IMR-90 (cell line): ENCODE results near the gene TMEM214. TPM values are rescaled to one million over a fixed set of nuclear protein-coding genes. Genes with fewer than 3 reads are reported as not detected.

Experiments used
- ATAC-seq: fragments of 200-7000 bp; cut with Tn5 transposase; 2 replicates; pipeline ENCODE4 v1.9.1; 2020; ENCODE audit warnings: low read depth, mild to moderate bottlenecking, moderate library complexity
- BruUV-seq: library from RNA; stranded (reverse); fragments of 400-500 nt; replicated peaks from 2 replicates; lab custom pipeline; 2021; lab: Mats Ljungman, UMichigan
- CTCF ChIA-PET: fragments of 300-600 bp; formaldehyde crosslinking; extraction: SDS; loops from one replicate; lab custom pipeline; 2021; ENCODE audit warnings: antibody characterized with exemption; lab: Yijun Ruan, JAX
- POLR2A ChIA-PET: fragments of 300-600 bp; sonication (Branson Sonifier 250); formaldehyde crosslinking; loops from one replicate; lab custom pipeline; 2022; ENCODE audit warnings: antibody characterized with exemption; ENCODE audit not compliant: unreplicated experiment; lab: Charles Lee
- DNase-seq: peaks from one replicate; pipeline ENCODE4 v3.0.0; 2013
- H2AFZ ChIP-seq: replicated peaks from 2 replicates; pipeline ENCODE3; 2013; ENCODE audit warnings: low read length, mild to moderate bottlenecking; ENCODE audit not compliant: poor library complexity
- H2AK5ac ChIP-seq: 2 replicates; pipeline ENCODE4 v1.6.1; 2013; ENCODE audit warnings: low read depth, low read length, inconsistent platforms
- H2AK9ac ChIP-seq: replicated peaks from 2 replicates; pipeline ENCODE3; 2013; ENCODE audit warnings: mild to moderate bottlenecking, low read depth, low read length, moderate library complexity; ENCODE audit not compliant: poor library complexity
- H2BK120ac ChIP-seq: 2 replicates; pipeline ENCODE4 v1.6.1; 2013; ENCODE audit warnings: low read depth, low read length, inconsistent platforms
- H2BK15ac ChIP-seq: 3 replicates; pipeline ENCODE4 v1.6.1; 2013; ENCODE audit warnings: low read depth, low read length, inconsistent platforms
- H2BK20ac ChIP-seq: 2 replicates; pipeline ENCODE4 v1.6.1; 2013; ENCODE audit warnings: low read depth, mild to moderate bottlenecking, inconsistent platforms, low read length, moderate library complexity
- H2BK5ac ChIP-seq: 2 replicates; pipeline ENCODE4 v1.6.1; 2013; ENCODE audit warnings: mild to moderate bottlenecking, low read depth, low read length, inconsistent platforms; ENCODE audit not compliant: poor library complexity, severe bottlenecking
- H3K14ac ChIP-seq: replicated peaks from 2 replicates; pipeline ENCODE4 v1.6.1; 2013; ENCODE audit warnings: low read depth, low read length, inconsistent platforms
- H3K18ac ChIP-seq: 2 replicates; pipeline ENCODE4 v1.6.1; 2013; ENCODE audit warnings: low read depth, low read length, control low read depth
- H3K23ac ChIP-seq: 2 replicates; pipeline ENCODE4 v1.6.1; 2013; ENCODE audit warnings: low read depth, low read length, inconsistent platforms
- H3K27ac ChIP-seq: 2 replicates; pipeline ENCODE4 v1.5.1; 2013; ENCODE audit warnings: mild to moderate bottlenecking, control low read depth, low read length; ENCODE audit not compliant: insufficient read depth
- H3K27me3 ChIP-seq: 2 replicates; pipeline ENCODE4 v1.6.1; 2013; ENCODE audit warnings: low read length; ENCODE audit not compliant: control insufficient read depth, insufficient read depth
- H3K36me3 ChIP-seq: 2 replicates; pipeline ENCODE4 v1.6.1; 2013; ENCODE audit warnings: low read length, mixed read lengths; ENCODE audit not compliant: control insufficient read depth, insufficient read depth
- H3K4ac ChIP-seq: 2 replicates; pipeline ENCODE4 v1.6.1; 2013; ENCODE audit warnings: low read depth, low read length, inconsistent platforms
- H3K4me1 ChIP-seq: 2 replicates; pipeline ENCODE4 v1.6.1; 2013; ENCODE audit warnings: low read length, mixed read lengths; ENCODE audit not compliant: control insufficient read depth, insufficient read depth
- H3K4me2 ChIP-seq: 2 replicates; pipeline ENCODE4 v1.6.1; 2013; ENCODE audit warnings: low read depth, mild to moderate bottlenecking, control low read depth, low read length, moderate library complexity
- H3K4me3 ChIP-seq: 2 replicates; pipeline ENCODE4 v1.5.1; 2013; ENCODE audit warnings: low read depth, mild to moderate bottlenecking, control low read depth, low read length, moderate library complexity; ENCODE audit not compliant: insufficient read depth
- H3K56ac ChIP-seq: 2 replicates; pipeline ENCODE4 v1.6.1; 2013; ENCODE audit warnings: low read length, inconsistent platforms; ENCODE audit not compliant: insufficient read depth; ENCODE audit errors: extremely low read depth
- H3K79me1 ChIP-seq, 2 experiments: 2 replicates each; pipeline ENCODE4 v1.6.1; 2013; ENCODE audit warnings: low read length in 2 of 2, inconsistent platforms in 1 of 2, low read depth in 1 of 2
- H3K9ac ChIP-seq: 2 replicates; pipeline ENCODE4 v1.6.1; 2013; ENCODE audit warnings: low read depth, low read length, control low read depth
- H3K9me1 ChIP-seq: 2 replicates; pipeline ENCODE4 v1.6.1; 2013; ENCODE audit warnings: low read length, inconsistent platforms; ENCODE audit not compliant: insufficient read depth
- H3K9me3 ChIP-seq: 2 replicates; pipeline ENCODE4 v1.6.1; 2013; ENCODE audit warnings: low read length; ENCODE audit not compliant: control insufficient read depth, insufficient read depth
- H4K20me1 ChIP-seq: 2 replicates; pipeline ENCODE4 v1.6.1; 2013; ENCODE audit warnings: low read length, inconsistent platforms; ENCODE audit not compliant: insufficient read depth
- H4K5ac ChIP-seq: 2 replicates; pipeline ENCODE4 v1.6.1; 2013; ENCODE audit warnings: mild to moderate bottlenecking, low read depth, low read length, control low read depth
- H4K8ac ChIP-seq, 2 experiments: 2 replicates each; pipeline ENCODE4 v1.6.1; 2013; ENCODE audit warnings: low read depth in 2 of 2, low read length in 2 of 2, control low read depth in 1 of 2, inconsistent platforms in 1 of 2
- H4K91ac ChIP-seq: 2 replicates; pipeline ENCODE4 v1.6.1; 2013; ENCODE audit warnings: low read depth, low read length, inconsistent platforms; ENCODE audit not compliant: insufficient read depth
- BHLHE40 ChIP-seq: fragments of 150-350 bp; IDR thresholded peaks from 2 replicates; pipeline ENCODE4 v1.6.1; 2016; ENCODE audit warnings: mild to moderate bottlenecking, low read depth, low read length
- CEBPB ChIP-seq: IDR thresholded peaks from 2 replicates; pipeline ENCODE4 v1.6.1; 2012; ENCODE audit warnings: low read depth, low read length, improper control_type of control experiment
- CHD1 ChIP-seq: IDR thresholded peaks from 2 replicates; pipeline ENCODE4 v1.6.1; 2012; ENCODE audit warnings: low read depth, low read length, improper control_type of control experiment
- FOS ChIP-seq: fragments of 150-350 bp; IDR thresholded peaks from 2 replicates; pipeline ENCODE4 v1.6.1; 2016; ENCODE audit warnings: low read depth, low read length
- MAFK ChIP-seq: IDR thresholded peaks from 2 replicates; pipeline ENCODE4 v1.6.1; 2012; ENCODE audit warnings: low read depth, low read length, improper control_type of control experiment
- MAZ ChIP-seq: IDR thresholded peaks from 2 replicates; pipeline ENCODE4 v1.6.1; 2012; ENCODE audit warnings: low read depth, mild to moderate bottlenecking, low read length, improper control_type of control experiment, moderate library complexity, borderline replicate concordance
- MXI1 ChIP-seq: IDR thresholded peaks from 2 replicates; pipeline ENCODE4 v1.6.1; 2012; ENCODE audit warnings: low read depth, mild to moderate bottlenecking, low read length, moderate library complexity, borderline replicate concordance
- NFE2L2 ChIP-seq: fragments of 150-350 bp; IDR thresholded peaks from 2 replicates; pipeline ENCODE4 v1.6.1; 2016; ENCODE audit warnings: low read depth, mild to moderate bottlenecking, low read length
- POLR2A ChIP-seq: IDR thresholded peaks from 2 replicates; pipeline ENCODE4 v1.6.1; 2012; ENCODE audit warnings: mild to moderate bottlenecking, low read depth, low read length
- RAD21 ChIP-seq: IDR thresholded peaks from 2 replicates; pipeline ENCODE4 v1.6.1; 2012; ENCODE audit warnings: low read length, improper control_type of control experiment
- RCOR1 ChIP-seq: IDR thresholded peaks from 2 replicates; pipeline ENCODE4 v1.6.1; 2012; ENCODE audit warnings: mild to moderate bottlenecking, low read length, improper control_type of control experiment; ENCODE audit not compliant: insufficient replicate concordance
- SMC3 ChIP-seq: fragments of 150-350 bp; IDR thresholded peaks from 2 replicates; pipeline ENCODE4 v1.6.1; 2016; ENCODE audit warnings: low read depth, mild to moderate bottlenecking, antibody characterized with exemption, low read length, moderate library complexity
- WGBS, 2 experiments: methylation state at CpG; one replicate each; pipeline versions ENCODE4 v1.1.5 to v1.1.7; 2013; ENCODE audit warnings: missing lambda C conversion rate in 2 of 2; ENCODE audit not compliant: insufficient read length in 1 of 2; ENCODE audit errors: extremely low coverage in 2 of 2; 5-methylcytosine and 5-hydroxymethylcytosine counted together
- dilution Hi-C: fragments of 300-500 bp; cut with HindIII; formaldehyde crosslinking; loops from one replicate; pipeline ENCODE4 v1.14.3; 2018; ENCODE audit warnings: low sequenced_read_pairs; ENCODE audit not compliant: unreplicated experiment
- in situ Hi-C: fragments of 300-500 bp; cut with MboI; formaldehyde crosslinking; loops from 3 replicates; pipeline ENCODE4 v1.14.3; 2019; ENCODE audit warnings: low sequenced_read_pairs, inconsistent platforms, mixed read lengths
- intact Hi-C: fragments of 100-400 bp; cut with micrococcal nuclease; formaldehyde crosslinking; loops from 2 replicates; pipeline ENCODE4 v1.10.0; 2022
- polyA plus RNA-seq, 3 experiments: library from polyadenylated mRNA; depleted of rRNA; stranded (reverse); fragments of >200 nt; gene quantifications; 2 replicates each; pipeline ENCODE4 v1.2.3, GENCODE V29; 2012; ENCODE audit warnings: low replicate concordance in 1 of 3
- total RNA-seq: library from RNA; depleted of rRNA; stranded (reverse); fragments of >200 nt; gene quantifications from 2 replicates; pipeline ENCODE4 v1.2.3, GENCODE V29; 2012
- TF ChIP-seq, protein P1 (sequence below): conservative IDR thresholded peaks from 2 replicates; pipeline ENCODE4 v1.5.1; 2012; ENCODE audit warnings: mild to moderate bottlenecking, low read depth, low read length, improper control_type of control experiment

Gene TMEM214
- total and polyA plus RNA-seq, 2 of the 4 experiments (the other 2 are of a cell fraction): 32.1 to 121 TPM

DNA sequence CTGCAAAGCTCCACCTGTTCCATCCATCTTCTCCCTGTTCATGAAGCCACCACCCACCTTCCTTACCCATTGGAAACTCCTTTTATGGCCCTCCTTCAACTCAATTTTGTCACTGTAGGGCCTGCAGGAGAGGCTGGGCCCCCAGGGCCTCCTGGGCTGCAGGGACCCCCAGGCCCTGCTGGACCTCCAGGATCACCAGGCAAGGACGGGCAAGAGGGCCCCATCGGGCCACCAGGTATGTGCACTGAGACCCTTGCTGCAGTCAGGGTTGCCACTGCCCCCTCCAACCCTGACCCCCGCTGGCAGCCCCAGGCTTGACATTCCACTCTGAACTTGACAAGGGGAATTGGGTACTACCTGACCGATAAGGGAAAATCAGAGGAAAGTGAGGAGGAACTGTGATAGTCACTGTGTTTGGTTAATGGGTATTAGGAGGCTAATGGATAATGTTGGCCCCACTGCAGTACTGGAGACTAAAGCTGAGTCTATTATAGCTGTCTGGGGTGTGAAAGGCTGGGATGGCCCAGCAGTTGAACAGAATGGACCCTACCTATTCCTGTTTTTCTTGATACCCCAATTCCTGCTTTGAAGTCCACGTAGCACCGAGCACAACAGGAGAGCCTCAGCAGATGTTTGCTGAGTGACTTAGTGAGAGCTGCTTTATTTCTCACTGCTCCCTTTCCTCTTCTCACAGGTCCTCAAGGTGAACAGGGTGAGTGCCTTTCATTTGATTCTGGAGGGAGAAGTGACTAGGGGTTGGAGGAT lies 51.7 kb downstream of the TMEM214 start (continued):
- TF ChIP-seq RAD21 (no peak), POLR2A (no peak)

DNA sequence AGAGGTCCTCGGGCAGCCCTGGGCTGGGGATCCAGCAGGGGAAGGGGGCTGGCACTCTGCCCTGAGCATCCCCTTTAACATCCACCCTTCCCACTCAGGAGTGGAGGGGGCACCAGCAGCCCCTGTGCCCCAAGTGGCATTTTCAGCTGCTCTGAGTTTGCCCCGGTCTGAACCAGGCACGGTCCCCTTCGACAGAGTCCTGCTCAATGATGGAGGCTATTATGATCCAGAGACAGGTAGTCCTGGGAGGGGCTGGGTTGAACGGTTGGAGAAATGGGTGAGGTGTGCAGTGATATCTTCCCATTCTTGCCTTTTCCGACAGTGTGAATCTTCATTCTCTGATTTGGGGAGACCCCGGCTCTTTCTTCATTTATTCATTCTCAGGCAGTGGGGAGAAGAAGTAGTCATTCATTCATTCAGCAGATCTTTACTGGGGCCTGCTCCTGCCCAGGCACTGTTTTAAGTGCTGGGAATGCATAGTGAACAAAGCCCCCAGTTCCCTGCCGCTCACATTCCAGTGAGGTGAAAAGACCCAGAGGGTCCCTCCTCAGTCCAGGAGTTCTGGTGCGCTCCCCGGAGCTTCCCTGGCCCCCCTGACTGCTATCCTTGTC lies 52.4 kb downstream of the TMEM214 start:
- Histone ChIP-seq H3K56ac (no peak overlapping the region), H3K9ac (no peak overlapping the region), H3K4me1 (peaks cover 16% of the 10 kb centered on the region), H4K20me1 (peaks cover 13% of the 10 kb centered on the region), H4K8ac (peak overlapping the region; percentile 45 to 55; a peak in 2 of 4 replicates), H3K23ac (no peak overlapping the region), H3K4me2 (no peak overlapping the region; the same call in 1 of the 2 replicates), H4K5ac (no peak overlapping the region), H3K27ac (no peak overlapping the region), H3K27me3 (no peaks in the 10 kb centered on the region), H2BK120ac (no peak overlapping the region), H2BK5ac (no peak overlapping the region), H3K14ac (no peak overlapping the region), H2AK9ac (peak overlapping the region; percentile 91), H2AFZ (peak overlapping the region; percentile 86), H2AK5ac (peak overlapping the region; percentile 51), H2BK20ac (no peak overlapping the region), H4K91ac (no peak overlapping the region), H3K4me3 (no peak overlapping the region), H3K36me3 (peaks cover 28% of the 10 kb centered on the region; the same call in 1 of the 2 replicates), H3K18ac (no peak overlapping the region), H3K9me1 (peaks cover 3% of the 10 kb centered on the region; the same call in 1 of the 2 replicates), H3K4ac (peak overlapping the region; percentile 42), H3K79me1 (peaks cover 2 to 36% of the 10 kb centered on the region in 2 experiments; a peak in 3 of 4 replicates), H2BK15ac (no peak overlapping the region), H3K9me3 (no peaks in the 10 kb centered on the region)
- dilution Hi-C loops (no loop called here), in situ Hi-C loops (no loop called here), intact Hi-C loops (loop anchor here (5.0 kb wide), 1 partner anchor 238 kb away; the partner anchor contains the start of gene DPYSL5)
- DNase-seq (no peak), ATAC-seq (no peak)
- CTCF ChIA-PET: interaction anchor here (1.3 kb wide), 1 partner anchor 239 kb away, joined by 3 read pairs; no protein-coding TSS in a partner anchor
- POLR2A ChIA-PET: no interaction called here
- WGBS, 2 experiments: 58% methylated on average over 2 of the region's 10 CpGs; no CpG with 5 or more reads in 1 of the 2 experiments
- BruUV-seq: no TSS peak
- TF ChIP-seq MAZ: no peak
- TF ChIP-seq POLR2A: no peak
- no peak for TF ChIP-seq BHLHE40
- no peak for TF ChIP-seq CHD1
- TF ChIP-seq MAFK: no peak
- TF ChIP-seq, protein P1, sequence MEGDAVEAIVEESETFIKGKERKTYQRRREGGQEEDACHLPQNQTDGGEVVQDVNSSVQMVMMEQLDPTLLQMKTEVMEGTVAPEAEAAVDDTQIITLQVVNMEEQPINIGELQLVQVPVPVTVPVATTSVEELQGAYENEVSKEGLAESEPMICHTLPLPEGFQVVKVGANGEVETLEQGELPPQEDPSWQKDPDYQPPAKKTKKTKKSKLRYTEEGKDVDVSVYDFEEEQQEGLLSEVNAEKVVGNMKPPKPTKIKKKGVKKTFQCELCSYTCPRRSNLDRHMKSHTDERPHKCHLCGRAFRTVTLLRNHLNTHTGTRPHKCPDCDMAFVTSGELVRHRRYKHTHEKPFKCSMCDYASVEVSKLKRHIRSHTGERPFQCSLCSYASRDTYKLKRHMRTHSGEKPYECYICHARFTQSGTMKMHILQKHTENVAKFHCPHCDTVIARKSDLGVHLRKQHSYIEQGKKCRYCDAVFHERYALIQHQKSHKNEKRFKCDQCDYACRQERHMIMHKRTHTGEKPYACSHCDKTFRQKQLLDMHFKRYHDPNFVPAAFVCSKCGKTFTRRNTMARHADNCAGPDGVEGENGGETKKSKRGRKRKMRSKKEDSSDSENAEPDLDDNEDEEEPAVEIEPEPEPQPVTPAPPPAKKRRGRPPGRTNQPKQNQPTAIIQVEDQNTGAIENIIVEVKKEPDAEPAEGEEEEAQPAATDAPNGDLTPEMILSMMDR: no peak
- no peak for TF ChIP-seq SMC3
- TF ChIP-seq FOS: no peak
- no peak for TF ChIP-seq RCOR1
- TF ChIP-seq NFE2L2: no peak
- no peak for TF ChIP-seq MXI1
- TF ChIP-seq CEBPB: no peak
